SK-N-SH (cell line): Measurements from ENCODE around the gene INO80. TPM values are rescaled to one million over a fixed set of nuclear protein-coding genes. Genes with fewer than 3 reads are reported as not detected.

Experiments
- CTCF ChIA-PET: fragments of 300-600, 350-600 bp; formaldehyde crosslinking; extraction: SDS; loops from one replicate; lab custom pipeline; 2021; lab: Yijun Ruan, JAX
- POLR2A ChIA-PET: fragments of 350-600 bp; sonication (Branson Sonifier 250); formaldehyde crosslinking; extraction: SDS; loops from one replicate; lab custom pipeline; 2020; ENCODE audit warnings: antibody characterized with exemption, inconsistent platforms; lab: Yijun Ruan, JAX
- DNase-seq: peaks from one replicate; pipeline ENCODE4 v3.0.0; 2012
- H2AFZ ChIP-seq: fragments of 200-600 bp; sonication (generic); 2 replicates; pipeline ENCODE4 v1.8.1; 2016; ENCODE audit warnings: antibody characterized with exemption, mild to moderate bottlenecking, low read depth
- H3F3A ChIP-seq: fragments of 200-600 bp; sonication (generic); replicated peaks from 2 replicates; pipeline ENCODE3; 2016; ENCODE audit warnings: antibody characterized with exemption, mild to moderate bottlenecking; ENCODE audit not compliant: insufficient read depth
- H3K27ac ChIP-seq, 2 experiments: fragments of 200-500 bp in 1 of 2; fragments of 200-600 bp in 1 of 2; sonication (Bioruptor generic) in 1 of 2; sonication (generic), shearing (Covaris generic) in 1 of 2; 2 replicates each; pipeline versions ENCODE4 v1.5.1 to v1.6.1; 2014 to 2016; ENCODE audit warnings: low read depth in 2 of 2, inconsistent platforms in 1 of 2, low read length in 1 of 2, mild to moderate bottlenecking in 1 of 2, mixed read lengths in 1 of 2
- H3K27me3 ChIP-seq: fragments of 200-600 bp; sonication (generic), shearing (Covaris generic); 2 replicates; pipeline ENCODE4 v1.6.1; 2016; ENCODE audit warnings: mixed run types; ENCODE audit not compliant: insufficient read depth
- H3K36me3 ChIP-seq, 2 experiments: fragments of 200-500 bp in 1 of 2; fragments of 200-600 bp in 1 of 2; sonication (Bioruptor generic) in 1 of 2; sonication (generic) in 1 of 2; replicated peaks in 1 of 2; 2 replicates each; pipeline versions ENCODE3 to v1.5.1; 2014 to 2016; ENCODE audit warnings: low read length in 1 of 2, mild to moderate bottlenecking in 1 of 2; ENCODE audit not compliant: insufficient read depth in 2 of 2, control insufficient read depth in 1 of 2
- H3K4me1 ChIP-seq, 2 experiments: fragments of 200-500 bp in 1 of 2; fragments of 200-600 bp in 1 of 2; sonication (Bioruptor generic) in 1 of 2; sonication (generic), shearing (Covaris generic) in 1 of 2; 2 replicates each; pipeline versions ENCODE4 v1.5.1 to v1.6.1; 2014 to 2016; ENCODE audit warnings: low read depth in 1 of 2, low read length in 1 of 2, mixed run types in 1 of 2; ENCODE audit not compliant: insufficient read depth in 2 of 2, control insufficient read depth in 1 of 2
- H3K4me2 ChIP-seq: fragments of 200-600 bp; sonication (generic), shearing (Covaris generic); 2 replicates; pipeline ENCODE4 v1.6.1; 2017; ENCODE audit warnings: mixed run types
- H3K4me3 ChIP-seq, 2 experiments: fragments of 200-500 bp in 1 of 2; fragments of 200-600 bp in 1 of 2; sonication (Bioruptor generic) in 1 of 2; sonication (generic), shearing (Covaris generic) in 1 of 2; 2 replicates each; pipeline versions ENCODE4 v1.5.1 to v1.8.1; 2014 to 2016; ENCODE audit warnings: low read depth in 2 of 2, inconsistent platforms in 1 of 2, low read length in 1 of 2, mild to moderate bottlenecking in 1 of 2, mixed read lengths in 1 of 2, moderate library complexity in 1 of 2
- H3K79me2 ChIP-seq: fragments of 200-600 bp; sonication (generic); 2 replicates; pipeline ENCODE4 v1.8.1; 2017; ENCODE audit warnings: mild to moderate bottlenecking; ENCODE audit not compliant: insufficient read depth
- H3K9ac ChIP-seq: fragments of 200-600 bp; sonication (generic); 2 replicates; pipeline ENCODE4 v1.6.1; 2017; ENCODE audit warnings: mixed run types
- H3K9me2 ChIP-seq: fragments of 200-600 bp; sonication (generic); 2 replicates; pipeline ENCODE4 v1.6.1; 2017; ENCODE audit warnings: mixed run types
- H3K9me3 ChIP-seq: fragments of 200-600 bp; sonication (generic); 2 replicates; pipeline ENCODE4 v1.6.1; 2017; ENCODE audit warnings: mixed run types, mild to moderate bottlenecking, moderate library complexity
- H4K20me1 ChIP-seq: fragments of 200-600 bp; sonication (generic); 2 replicates; pipeline ENCODE4 v1.6.1; 2017; ENCODE audit warnings: mild to moderate bottlenecking, mixed run types; ENCODE audit not compliant: insufficient read depth
- CHD2 ChIP-seq: fragments of 150-350 bp; IDR thresholded peaks from 2 replicates; pipeline ENCODE4 v1.6.1; 2018; ENCODE audit warnings: low read length; ENCODE audit not compliant: partially characterized antibody
- ELF1 ChIP-seq: IDR thresholded peaks from 2 replicates; pipeline ENCODE4 v1.4.0; 2012
- FOXM1 ChIP-seq: IDR thresholded peaks from 2 replicates; pipeline ENCODE4 v1.4.0; 2012; ENCODE audit warnings: low read depth, mild to moderate bottlenecking
- MXI1 ChIP-seq: IDR thresholded peaks from 2 replicates; pipeline ENCODE4 v1.6.1; 2012; ENCODE audit warnings: mild to moderate bottlenecking, low read depth, low read length, improper control_type of control experiment
- RCOR1 ChIP-seq: fragments of 150-350 bp; IDR thresholded peaks from 2 replicates; pipeline ENCODE4 v1.6.1; 2017; ENCODE audit warnings: antibody characterized with exemption, low read length
- RFX5 ChIP-seq: IDR thresholded peaks from 2 replicates; pipeline ENCODE4 v1.6.1; 2012; ENCODE audit warnings: mild to moderate bottlenecking, improper control_type of control experiment, low read length
- SMC3 ChIP-seq: IDR thresholded peaks from 2 replicates; pipeline ENCODE4 v1.6.1; 2012; ENCODE audit warnings: low read depth, low read length, improper control_type of control experiment
- TAF1 ChIP-seq: IDR thresholded peaks from 2 replicates; pipeline ENCODE4 v1.6.1; 2012; ENCODE audit warnings: low read depth, mild to moderate bottlenecking, low read length, moderate library complexity, borderline replicate concordance
- TEAD4 ChIP-seq: IDR thresholded peaks from 2 replicates; pipeline ENCODE4 v1.4.0; 2012; ENCODE audit warnings: mild to moderate bottlenecking, borderline replicate concordance; ENCODE audit not compliant: insufficient read depth
- WGBS: methylation state at CpG from one replicate; pipeline ENCODE4 v1.1.6; 2017; ENCODE audit warnings: low lambda C conversion rate; 5-methylcytosine and 5-hydroxymethylcytosine counted together
- polyA plus RNA-seq, 3 experiments: library from polyadenylated mRNA; depleted of rRNA; stranded (reverse); fragments of >200 nt; gene quantifications; 2 replicates each; pipeline ENCODE4 v1.2.3, GENCODE V29; 2012
- TF ChIP-seq, protein P1 (sequence below): IDR thresholded peaks from 2 replicates; pipeline ENCODE4; 2012
- TF ChIP-seq, protein P2 (sequence below): IDR thresholded peaks from 2 replicates; pipeline ENCODE4 v1.4.0; 2012; ENCODE audit warnings: low read depth, borderline replicate concordance
- TF ChIP-seq, protein P3 (sequence below): fragments of 200-600 bp; sonication (generic); IDR thresholded peaks from 2 replicates; pipeline ENCODE4 v1.6.1; 2017; ENCODE audit warnings: antibody characterized with exemption, mild to moderate bottlenecking, moderate library complexity
- TF ChIP-seq, protein P4 (sequence below): fragments of 150-350 bp; IDR thresholded peaks from 2 replicates; pipeline ENCODE4 v1.6.1; 2016; ENCODE audit warnings: mild to moderate bottlenecking, low read depth, low read length
- TF ChIP-seq, protein P5 (sequence below): fragments of 150-350 bp; IDR thresholded peaks from 2 replicates; pipeline ENCODE4 v1.6.1; 2017; ENCODE audit warnings: antibody characterized with exemption, low read length, low read depth, borderline replicate concordance
- TF ChIP-seq, protein P6 (sequence below): IDR thresholded peaks from 2 replicates; pipeline ENCODE4 v1.4.0; 2012; ENCODE audit warnings: low read depth
- TF ChIP-seq, protein P7 (sequence below): IDR thresholded peaks from 2 replicates; pipeline ENCODE4 v1.6.1; 2012; ENCODE audit warnings: mild to moderate bottlenecking, low read depth, low read length, moderate library complexity

The INO80 gene
- polyA plus RNA-seq, 1 of the 3 experiments (the other 2 are of a cell fraction), result 4.6 TPM

DNA sequence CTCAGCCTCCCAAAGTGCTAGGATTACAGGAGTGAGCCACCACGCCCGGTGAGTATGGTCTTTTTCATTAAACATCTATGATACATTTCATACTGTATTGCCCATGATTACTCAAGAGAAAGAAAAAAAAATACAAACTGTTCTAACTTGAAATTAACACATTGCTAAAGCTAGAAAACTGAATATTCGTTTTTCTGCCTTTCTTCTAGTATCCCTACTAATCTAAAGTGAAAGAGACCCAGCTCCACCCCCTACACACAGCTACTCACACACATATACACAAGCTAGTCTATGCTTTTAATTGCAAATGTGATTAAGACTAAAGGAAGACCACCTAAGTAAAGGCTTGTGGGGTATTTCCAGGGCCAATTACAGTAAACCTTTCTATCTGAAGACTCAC lies 43.1 kb downstream of the INO80 start:
- 98% methylated on average over 3 of the region's 3 CpGs for WGBS
- Histone ChIP-seq H3K36me3 (peaks cover 38 to 74% of the 10 kb centered on the region in 2 experiments), H3K9me2 (no peaks in the 10 kb centered on the region), H3K4me1 (no peaks in the 10 kb centered on the region), H3K9ac (no peak overlapping the region), H3K4me3 (no peak overlapping the region), H3K4me2 (no peak overlapping the region), H3K79me2 (peaks cover 17% of the 10 kb centered on the region), H3K27ac (no peak overlapping the region), H3K27me3 (no peaks in the 10 kb centered on the region), H3F3A (peaks cover 7% of the 10 kb centered on the region), H4K20me1 (no peaks in the 10 kb centered on the region), H3K9me3 (no peaks in the 10 kb centered on the region), H2AFZ (no peak overlapping the region)
- DNase-seq, result no peak
- TF ChIP-seq, protein P1, sequence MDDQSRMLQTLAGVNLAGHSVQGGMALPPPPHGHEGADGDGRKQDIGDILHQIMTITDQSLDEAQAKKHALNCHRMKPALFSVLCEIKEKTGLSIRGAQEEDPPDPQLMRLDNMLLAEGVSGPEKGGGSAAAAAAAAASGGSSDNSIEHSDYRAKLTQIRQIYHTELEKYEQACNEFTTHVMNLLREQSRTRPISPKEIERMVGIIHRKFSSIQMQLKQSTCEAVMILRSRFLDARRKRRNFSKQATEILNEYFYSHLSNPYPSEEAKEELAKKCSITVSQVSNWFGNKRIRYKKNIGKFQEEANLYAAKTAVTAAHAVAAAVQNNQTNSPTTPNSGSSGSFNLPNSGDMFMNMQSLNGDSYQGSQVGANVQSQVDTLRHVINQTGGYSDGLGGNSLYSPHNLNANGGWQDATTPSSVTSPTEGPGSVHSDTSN, result no peak
- TF ChIP-seq TAF1, result no peak
- TF ChIP-seq, protein P2, sequence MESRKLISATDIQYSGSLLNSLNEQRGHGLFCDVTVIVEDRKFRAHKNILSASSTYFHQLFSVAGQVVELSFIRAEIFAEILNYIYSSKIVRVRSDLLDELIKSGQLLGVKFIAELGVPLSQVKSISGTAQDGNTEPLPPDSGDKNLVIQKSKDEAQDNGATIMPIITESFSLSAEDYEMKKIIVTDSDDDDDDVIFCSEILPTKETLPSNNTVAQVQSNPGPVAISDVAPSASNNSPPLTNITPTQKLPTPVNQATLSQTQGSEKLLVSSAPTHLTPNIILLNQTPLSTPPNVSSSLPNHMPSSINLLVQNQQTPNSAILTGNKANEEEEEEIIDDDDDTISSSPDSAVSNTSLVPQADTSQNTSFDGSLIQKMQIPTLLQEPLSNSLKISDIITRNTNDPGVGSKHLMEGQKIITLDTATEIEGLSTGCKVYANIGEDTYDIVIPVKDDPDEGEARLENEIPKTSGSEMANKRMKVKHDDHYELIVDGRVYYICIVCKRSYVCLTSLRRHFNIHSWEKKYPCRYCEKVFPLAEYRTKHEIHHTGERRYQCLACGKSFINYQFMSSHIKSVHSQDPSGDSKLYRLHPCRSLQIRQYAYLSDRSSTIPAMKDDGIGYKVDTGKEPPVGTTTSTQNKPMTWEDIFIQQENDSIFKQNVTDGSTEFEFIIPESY, result no peak
- no peak for TF ChIP-seq FOXM1
- ChIA-PET CTCF (interaction anchor here (1.8 to 2.1 kb wide), 2 partner anchors 113 to 169 kb away, joined by 8 to 9 read pairs; no protein-coding TSS in a partner anchor), POLR2A (interaction anchor here (0.8 kb wide), 1 partner anchor 18 kb away, joined by 4 read pairs; no protein-coding TSS in a partner anchor)

DNA sequence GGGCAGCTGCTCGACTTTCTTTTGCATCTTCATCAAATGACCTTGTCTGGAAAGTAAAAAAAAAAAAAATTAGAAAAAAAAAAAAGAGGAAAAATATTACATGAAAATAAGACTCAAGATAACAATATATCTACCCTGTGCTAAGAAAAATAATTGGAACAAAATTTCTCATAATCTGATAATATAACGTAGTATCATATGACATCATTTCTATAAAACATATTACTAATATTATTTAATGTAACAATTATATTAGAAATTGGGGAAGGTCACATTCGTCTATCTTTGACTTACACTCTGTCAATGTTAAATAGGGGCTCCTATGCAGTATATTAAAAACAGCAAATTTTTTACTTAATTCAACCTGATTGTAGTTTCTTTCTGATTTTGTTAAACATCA lies 44.1 kb downstream of the INO80 start:
- WGBS, result 91% methylated on average over 3 of the region's 3 CpGs
- H3K36me3 ChIP-seq, result peaks cover 36 to 69% of the 10 kb centered on the region in 2 experiments
- peaks cover 8% of the 10 kb centered on the region; the same call in 1 of the 2 replicates for H3K79me2 ChIP-seq
- no peak overlapping the region for H3K4me2 ChIP-seq
- H3K9me2 ChIP-seq, result no peaks in the 10 kb centered on the region
- H3K9ac ChIP-seq, result no peak overlapping the region
- H3K4me1 ChIP-seq, result no peaks in the 10 kb centered on the region
- no peaks in the 10 kb centered on the region for H4K20me1 ChIP-seq
- H3K4me3 ChIP-seq, result no peak overlapping the region
- H3K9me3 ChIP-seq, result no peaks in the 10 kb centered on the region
- no peaks in the 10 kb centered on the region for H3K27me3 ChIP-seq
- no peak overlapping the region for H2AFZ ChIP-seq
- H3K27ac ChIP-seq, result no peak overlapping the region
- ChIA-PET CTCF (interaction anchor here (1.8 kb wide), 1 partner anchor 114 kb away, joined by 9 read pairs; no protein-coding TSS in a partner anchor), POLR2A (no interaction called here)
- no peak for DNase-seq
- H3F3A ChIP-seq, result no peaks in the 10 kb centered on the region
- TF ChIP-seq SMC3 (no peak), RCOR1 (no peak), CHD2 (no peak), MXI1 (no peak), TEAD4 (no peak), RFX5 (no peak), ELF1 (no peak)
- TF ChIP-seq, protein P3, sequence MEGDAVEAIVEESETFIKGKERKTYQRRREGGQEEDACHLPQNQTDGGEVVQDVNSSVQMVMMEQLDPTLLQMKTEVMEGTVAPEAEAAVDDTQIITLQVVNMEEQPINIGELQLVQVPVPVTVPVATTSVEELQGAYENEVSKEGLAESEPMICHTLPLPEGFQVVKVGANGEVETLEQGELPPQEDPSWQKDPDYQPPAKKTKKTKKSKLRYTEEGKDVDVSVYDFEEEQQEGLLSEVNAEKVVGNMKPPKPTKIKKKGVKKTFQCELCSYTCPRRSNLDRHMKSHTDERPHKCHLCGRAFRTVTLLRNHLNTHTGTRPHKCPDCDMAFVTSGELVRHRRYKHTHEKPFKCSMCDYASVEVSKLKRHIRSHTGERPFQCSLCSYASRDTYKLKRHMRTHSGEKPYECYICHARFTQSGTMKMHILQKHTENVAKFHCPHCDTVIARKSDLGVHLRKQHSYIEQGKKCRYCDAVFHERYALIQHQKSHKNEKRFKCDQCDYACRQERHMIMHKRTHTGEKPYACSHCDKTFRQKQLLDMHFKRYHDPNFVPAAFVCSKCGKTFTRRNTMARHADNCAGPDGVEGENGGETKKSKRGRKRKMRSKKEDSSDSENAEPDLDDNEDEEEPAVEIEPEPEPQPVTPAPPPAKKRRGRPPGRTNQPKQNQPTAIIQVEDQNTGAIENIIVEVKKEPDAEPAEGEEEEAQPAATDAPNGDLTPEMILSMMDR, result no peak
- TF ChIP-seq, protein P4, sequence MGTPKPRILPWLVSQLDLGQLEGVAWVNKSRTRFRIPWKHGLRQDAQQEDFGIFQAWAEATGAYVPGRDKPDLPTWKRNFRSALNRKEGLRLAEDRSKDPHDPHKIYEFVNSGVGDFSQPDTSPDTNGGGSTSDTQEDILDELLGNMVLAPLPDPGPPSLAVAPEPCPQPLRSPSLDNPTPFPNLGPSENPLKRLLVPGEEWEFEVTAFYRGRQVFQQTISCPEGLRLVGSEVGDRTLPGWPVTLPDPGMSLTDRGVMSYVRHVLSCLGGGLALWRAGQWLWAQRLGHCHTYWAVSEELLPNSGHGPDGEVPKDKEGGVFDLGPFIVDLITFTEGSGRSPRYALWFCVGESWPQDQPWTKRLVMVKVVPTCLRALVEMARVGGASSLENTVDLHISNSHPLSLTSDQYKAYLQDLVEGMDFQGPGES, result no peak
- TF ChIP-seq, protein P5, sequence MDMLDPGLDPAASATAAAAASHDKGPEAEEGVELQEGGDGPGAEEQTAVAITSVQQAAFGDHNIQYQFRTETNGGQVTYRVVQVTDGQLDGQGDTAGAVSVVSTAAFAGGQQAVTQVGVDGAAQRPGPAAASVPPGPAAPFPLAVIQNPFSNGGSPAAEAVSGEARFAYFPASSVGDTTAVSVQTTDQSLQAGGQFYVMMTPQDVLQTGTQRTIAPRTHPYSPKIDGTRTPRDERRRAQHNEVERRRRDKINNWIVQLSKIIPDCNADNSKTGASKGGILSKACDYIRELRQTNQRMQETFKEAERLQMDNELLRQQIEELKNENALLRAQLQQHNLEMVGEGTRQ, result no peak
- TF ChIP-seq, protein P6, sequence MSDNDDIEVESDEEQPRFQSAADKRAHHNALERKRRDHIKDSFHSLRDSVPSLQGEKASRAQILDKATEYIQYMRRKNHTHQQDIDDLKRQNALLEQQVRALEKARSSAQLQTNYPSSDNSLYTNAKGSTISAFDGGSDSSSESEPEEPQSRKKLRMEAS, result no peak
- TF ChIP-seq, protein P7, sequence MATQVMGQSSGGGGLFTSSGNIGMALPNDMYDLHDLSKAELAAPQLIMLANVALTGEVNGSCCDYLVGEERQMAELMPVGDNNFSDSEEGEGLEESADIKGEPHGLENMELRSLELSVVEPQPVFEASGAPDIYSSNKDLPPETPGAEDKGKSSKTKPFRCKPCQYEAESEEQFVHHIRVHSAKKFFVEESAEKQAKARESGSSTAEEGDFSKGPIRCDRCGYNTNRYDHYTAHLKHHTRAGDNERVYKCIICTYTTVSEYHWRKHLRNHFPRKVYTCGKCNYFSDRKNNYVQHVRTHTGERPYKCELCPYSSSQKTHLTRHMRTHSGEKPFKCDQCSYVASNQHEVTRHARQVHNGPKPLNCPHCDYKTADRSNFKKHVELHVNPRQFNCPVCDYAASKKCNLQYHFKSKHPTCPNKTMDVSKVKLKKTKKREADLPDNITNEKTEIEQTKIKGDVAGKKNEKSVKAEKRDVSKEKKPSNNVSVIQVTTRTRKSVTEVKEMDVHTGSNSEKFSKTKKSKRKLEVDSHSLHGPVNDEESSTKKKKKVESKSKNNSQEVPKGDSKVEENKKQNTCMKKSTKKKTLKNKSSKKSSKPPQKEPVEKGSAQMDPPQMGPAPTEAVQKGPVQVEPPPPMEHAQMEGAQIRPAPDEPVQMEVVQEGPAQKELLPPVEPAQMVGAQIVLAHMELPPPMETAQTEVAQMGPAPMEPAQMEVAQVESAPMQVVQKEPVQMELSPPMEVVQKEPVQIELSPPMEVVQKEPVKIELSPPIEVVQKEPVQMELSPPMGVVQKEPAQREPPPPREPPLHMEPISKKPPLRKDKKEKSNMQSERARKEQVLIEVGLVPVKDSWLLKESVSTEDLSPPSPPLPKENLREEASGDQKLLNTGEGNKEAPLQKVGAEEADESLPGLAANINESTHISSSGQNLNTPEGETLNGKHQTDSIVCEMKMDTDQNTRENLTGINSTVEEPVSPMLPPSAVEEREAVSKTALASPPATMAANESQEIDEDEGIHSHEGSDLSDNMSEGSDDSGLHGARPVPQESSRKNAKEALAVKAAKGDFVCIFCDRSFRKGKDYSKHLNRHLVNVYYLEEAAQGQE, result no peak
